PC-9 (cell line): Measurements from ENCODE around the gene VAT1.
"Not testable (repeated sequence)": the region's sequence is repeated elsewhere in the genome, so short reads cannot be mapped to it uniquely, and the experiment has no call there.

Experiments used
- EZH2 ChIP-seq: fragments of 200-600 bp; sonication (generic); IDR thresholded peaks from 2 replicates; pipeline ENCODE4 v1.8.0; 2017; ENCODE audit warnings: antibody characterized with exemption, low read depth
- TF ChIP-seq, protein P1 (sequence below): fragments of 200-600 bp; sonication (generic); conservative IDR thresholded peaks from 2 replicates; pipeline ENCODE4 v1.6.1; 2017; ENCODE audit warnings: mixed run types, antibody characterized with exemption, mild to moderate bottlenecking, moderate library complexity

DNA sequence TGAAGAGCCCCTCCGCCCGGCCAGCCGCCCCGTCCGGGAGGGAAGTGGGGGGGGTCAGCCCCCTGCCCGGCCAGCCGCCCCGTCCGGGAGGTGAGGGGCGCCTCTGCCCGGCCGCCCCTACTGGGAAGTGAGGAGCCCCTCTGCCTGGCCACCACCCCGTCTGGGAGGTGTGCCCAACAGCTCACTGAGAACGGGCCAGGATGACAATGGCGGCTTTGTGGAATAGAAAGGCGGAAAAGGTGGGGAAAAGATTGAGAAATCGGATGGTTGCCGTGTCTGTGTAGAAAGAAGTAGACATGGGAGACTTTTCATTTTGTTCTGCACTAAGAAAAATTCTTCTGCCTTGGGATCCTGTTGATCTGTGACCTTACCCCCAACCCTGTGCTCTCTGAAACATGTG lies 48.9 kb downstream of the VAT1 start:
- TF ChIP-seq, protein P1, sequence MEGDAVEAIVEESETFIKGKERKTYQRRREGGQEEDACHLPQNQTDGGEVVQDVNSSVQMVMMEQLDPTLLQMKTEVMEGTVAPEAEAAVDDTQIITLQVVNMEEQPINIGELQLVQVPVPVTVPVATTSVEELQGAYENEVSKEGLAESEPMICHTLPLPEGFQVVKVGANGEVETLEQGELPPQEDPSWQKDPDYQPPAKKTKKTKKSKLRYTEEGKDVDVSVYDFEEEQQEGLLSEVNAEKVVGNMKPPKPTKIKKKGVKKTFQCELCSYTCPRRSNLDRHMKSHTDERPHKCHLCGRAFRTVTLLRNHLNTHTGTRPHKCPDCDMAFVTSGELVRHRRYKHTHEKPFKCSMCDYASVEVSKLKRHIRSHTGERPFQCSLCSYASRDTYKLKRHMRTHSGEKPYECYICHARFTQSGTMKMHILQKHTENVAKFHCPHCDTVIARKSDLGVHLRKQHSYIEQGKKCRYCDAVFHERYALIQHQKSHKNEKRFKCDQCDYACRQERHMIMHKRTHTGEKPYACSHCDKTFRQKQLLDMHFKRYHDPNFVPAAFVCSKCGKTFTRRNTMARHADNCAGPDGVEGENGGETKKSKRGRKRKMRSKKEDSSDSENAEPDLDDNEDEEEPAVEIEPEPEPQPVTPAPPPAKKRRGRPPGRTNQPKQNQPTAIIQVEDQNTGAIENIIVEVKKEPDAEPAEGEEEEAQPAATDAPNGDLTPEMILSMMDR: not testable (repeated sequence)
- not testable (repeated sequence) for TF ChIP-seq EZH2
